H9 (cell line): ENCODE measurements around the gene TSHZ1. TPM values are rescaled to one million over a fixed set of nuclear protein-coding genes. Genes with fewer than 3 reads are reported as not detected.

ENCODE experiments used
- DNase-seq: peaks from one replicate; pipeline ENCODE4 v3.0.0-alpha.2; 2017
- H2AFZ ChIP-seq: one replicate; pipeline ENCODE4 v1.6.1; 2013; ENCODE audit warnings: mild to moderate bottlenecking, low read length, control low read depth, moderate library complexity
- H2AK5ac ChIP-seq: 2 replicates; pipeline ENCODE4 v1.6.1; 2013; ENCODE audit warnings: low read length, control low read depth, mixed read lengths; ENCODE audit not compliant: insufficient read length
- H2BK120ac ChIP-seq: one replicate; pipeline ENCODE4 v1.6.1; 2013; ENCODE audit warnings: low read depth, mild to moderate bottlenecking, low read length, control low read depth, inconsistent platforms; ENCODE audit not compliant: poor library complexity, severe bottlenecking
- H2BK12ac ChIP-seq: 2 replicates; pipeline ENCODE4 v1.6.1; 2013; ENCODE audit warnings: low read length, control low read depth, mixed read lengths, low read depth; ENCODE audit not compliant: insufficient read length
- H2BK15ac ChIP-seq: 2 replicates; pipeline ENCODE4 v1.6.1; 2013; ENCODE audit warnings: low read depth, low read length, control low read depth
- H2BK20ac ChIP-seq: one replicate; pipeline ENCODE4 v1.6.1; 2013; ENCODE audit warnings: low read depth, mild to moderate bottlenecking, low read length, control low read depth, inconsistent platforms; ENCODE audit not compliant: poor library complexity, severe bottlenecking
- H2BK5ac ChIP-seq: 2 replicates; pipeline ENCODE4 v1.6.1; 2013; ENCODE audit warnings: low read length, control low read depth, mixed read lengths; ENCODE audit not compliant: insufficient read length
- H3K14ac ChIP-seq: 2 replicates; pipeline ENCODE4 v1.6.1; 2013; ENCODE audit warnings: low read length, control low read depth; ENCODE audit not compliant: insufficient read depth
- H3K18ac ChIP-seq: 2 replicates; pipeline ENCODE4 v1.6.1; 2013; ENCODE audit warnings: low read depth, mild to moderate bottlenecking, mixed read lengths, low read length, control low read depth; ENCODE audit not compliant: insufficient read length
- H3K23ac ChIP-seq: 2 replicates; pipeline ENCODE4 v1.6.1; 2013; ENCODE audit warnings: low read length, control low read depth, mixed read lengths, low read depth; ENCODE audit not compliant: insufficient read length
- H3K23me2 ChIP-seq: 2 replicates; pipeline ENCODE4 v1.6.1; 2013; ENCODE audit warnings: low read depth, mild to moderate bottlenecking, mixed read lengths, low read length, control low read depth; ENCODE audit not compliant: insufficient read length, poor library complexity, severe bottlenecking
- H3K27ac ChIP-seq: 2 replicates; pipeline ENCODE4 v1.5.1; 2013; ENCODE audit warnings: low read length, control low read depth, mixed read lengths, low read depth; ENCODE audit not compliant: insufficient read length
- H3K27me3 ChIP-seq: 2 replicates; pipeline ENCODE4 v1.6.1; 2013; ENCODE audit warnings: low read length, control low read depth, inconsistent platforms; ENCODE audit not compliant: insufficient read depth
- H3K4ac ChIP-seq: 2 replicates; pipeline ENCODE4 v1.6.1; 2013; ENCODE audit warnings: low read depth, mild to moderate bottlenecking, control low read depth, inconsistent platforms, low read length, moderate library complexity
- H3K4me1 ChIP-seq: 2 replicates; pipeline ENCODE4 v1.6.1; 2013; ENCODE audit warnings: low read length, control low read depth, inconsistent platforms; ENCODE audit not compliant: insufficient read depth
- H3K4me2 ChIP-seq: 2 replicates; pipeline ENCODE4 v1.6.1; 2013; ENCODE audit warnings: low read length, control low read depth, mixed read lengths; ENCODE audit not compliant: insufficient read length, insufficient read depth
- H3K56ac ChIP-seq: 2 replicates; pipeline ENCODE4 v1.6.1; 2013; ENCODE audit warnings: low read depth, mild to moderate bottlenecking, mixed read lengths, low read length, control low read depth; ENCODE audit not compliant: insufficient read length
- H3K79me1 ChIP-seq: 2 replicates; pipeline ENCODE4 v1.6.1; 2013; ENCODE audit warnings: low read depth, mild to moderate bottlenecking, moderate library complexity, low read length, control low read depth, inconsistent platforms; ENCODE audit not compliant: insufficient read depth, poor library complexity, severe bottlenecking
- H3K79me2 ChIP-seq: 2 replicates; pipeline ENCODE4 v1.6.1; 2013; ENCODE audit warnings: low read length, control low read depth, inconsistent platforms; ENCODE audit not compliant: insufficient read depth
- H3K9ac ChIP-seq: 2 replicates; pipeline ENCODE4 v1.6.1; 2013; ENCODE audit warnings: low read length, control low read depth, mixed read lengths; ENCODE audit not compliant: insufficient read length; ENCODE audit errors: extremely low read depth
- H3K9me3 ChIP-seq: one replicate; pipeline ENCODE4 v1.6.1; 2013; ENCODE audit warnings: low read depth, low read length, inconsistent platforms; ENCODE audit not compliant: control insufficient read depth
- H3T11ph ChIP-seq: one replicate; pipeline ENCODE4 v1.6.1; 2013; ENCODE audit warnings: mild to moderate bottlenecking, low read length, control low read depth, inconsistent platforms
- H4K20me1 ChIP-seq: one replicate; pipeline ENCODE4 v1.6.1; 2013; ENCODE audit not compliant: control insufficient read depth, insufficient read length, insufficient read depth
- H4K5ac ChIP-seq: 2 replicates; pipeline ENCODE4 v1.6.1; 2013; ENCODE audit warnings: low read depth, mild to moderate bottlenecking, mixed read lengths, low read length, control low read depth; ENCODE audit not compliant: insufficient read length
- H4K8ac ChIP-seq: replicated peaks from 2 replicates; pipeline ENCODE4 v1.6.1; 2013; ENCODE audit warnings: low read length, control low read depth, mixed read lengths, low read depth; ENCODE audit not compliant: insufficient read length
- H4K91ac ChIP-seq: 2 replicates; pipeline ENCODE4 v1.6.1; 2013; ENCODE audit warnings: low read depth, mild to moderate bottlenecking, moderate library complexity, mixed read lengths, low read length, control low read depth; ENCODE audit not compliant: insufficient read length
- H3K27ac Mint-ChIP-seq, 3 experiments: 2 replicates in 2 of 3; 3 replicates in 1 of 3; pipeline ENCODE4 v1.8.0; 2020 to 2021; ENCODE audit warnings: mixed read lengths in 3 of 3, mild to moderate bottlenecking in 1 of 3, moderate library complexity in 1 of 3
- H3K27me3 Mint-ChIP-seq: 2 replicates; pipeline ENCODE4 v1.8.0; 2021; ENCODE audit warnings: low read depth, mild to moderate bottlenecking, moderate library complexity, mixed read lengths
- H3K36me3 Mint-ChIP-seq, 3 experiments: 2 replicates in 2 of 3; 3 replicates in 1 of 3; pipeline ENCODE4 v1.8.0; 2020 to 2021; ENCODE audit warnings: low read depth in 3 of 3, mixed read lengths in 3 of 3; ENCODE audit not compliant: insufficient read depth in 1 of 3
- H3K4me1 Mint-ChIP-seq, 2 experiments: 2 replicates each; pipeline ENCODE4 v1.8.0; 2020; ENCODE audit warnings: mixed read lengths in 2 of 2
- H3K4me3 Mint-ChIP-seq, 2 experiments: 2 replicates in 1 of 2; 3 replicates in 1 of 2; pipeline ENCODE4 v1.8.0; 2020 to 2021; ENCODE audit warnings: mild to moderate bottlenecking in 2 of 2, mixed read lengths in 2 of 2, moderate library complexity in 1 of 2
- H3K9me3 Mint-ChIP-seq, 2 experiments: 2 replicates in 1 of 2; 3 replicates in 1 of 2; pipeline ENCODE4 v1.8.0; 2020; ENCODE audit warnings: mild to moderate bottlenecking in 2 of 2, mixed read lengths in 2 of 2, moderate library complexity in 1 of 2
- CTCF ChIP-seq: fragments of 200-600 bp; sonication (generic); conservative IDR thresholded peaks from 3 replicates; pipeline ENCODE4 v1.8.0; 2021; ENCODE audit warnings: antibody characterized with exemption, mild to moderate bottlenecking
- WGBS: extraction: QIAGEN DNeasy Blood & Tissue Kit; methylation state at CpG from one replicate; pipeline ENCODE4 v1.1.7; 2013; ENCODE audit warnings: missing lambda C conversion rate, low lambda C conversion rate, mixed read lengths; ENCODE audit not compliant: insufficient read length; ENCODE audit errors: extremely low coverage; 5-methylcytosine and 5-hydroxymethylcytosine counted together
- total RNA-seq: library from RNA; stranded (reverse); gene quantifications from 2 replicates; pipeline ENCODE4 v1.2.1, GENCODE V29; 2021

Gene TSHZ1
- total RNA-seq, 1 experiment from 2014 or later = 0.15 TPM

DNA sequence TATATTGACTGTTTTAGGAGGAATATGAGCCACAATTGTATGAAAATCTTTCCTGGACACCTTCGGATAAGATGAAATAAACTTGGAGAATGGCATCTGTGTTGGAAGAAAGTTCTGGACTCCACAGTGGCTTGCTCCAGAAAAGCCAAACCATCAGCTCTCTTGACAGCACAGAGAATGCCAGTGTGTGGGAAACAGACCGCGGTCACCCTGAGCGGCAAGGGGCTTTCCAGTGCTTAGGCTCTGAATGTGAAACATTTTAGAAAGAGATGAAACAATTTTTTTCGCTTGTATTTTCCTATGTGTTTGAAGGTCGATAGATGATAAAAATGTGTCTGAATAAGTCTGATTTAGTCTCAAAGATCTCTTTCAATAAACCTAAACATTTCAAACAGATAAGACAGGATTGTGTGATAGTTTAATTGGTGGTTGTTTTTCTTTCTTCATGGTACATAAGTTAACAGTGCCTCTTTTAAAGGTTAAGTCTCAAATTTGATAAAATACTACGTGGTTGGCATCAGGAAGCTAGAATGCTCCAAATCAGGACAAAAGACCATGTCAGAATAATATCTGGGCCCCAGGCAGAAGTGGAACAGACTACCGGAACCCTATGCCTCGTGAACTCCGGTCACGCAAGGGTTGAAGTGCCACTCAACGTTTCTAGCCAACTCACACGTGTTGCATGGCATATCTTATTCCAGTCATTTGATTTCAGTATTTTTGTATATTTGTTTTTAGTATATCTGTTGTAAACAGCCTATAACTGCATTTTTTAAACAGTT is 30.6 kb upstream of the TSHZ1 start:
- DNase-seq = no peak
- Histone ChIP-seq H3K27me3 (no peaks in the 10 kb centered on the region), H4K5ac (no peak overlapping the region), H3K79me2 (no peaks in the 10 kb centered on the region), H3K14ac (no peak overlapping the region), H3K23ac (no peak overlapping the region), H2AK5ac (no peak overlapping the region), H3K56ac (no peak overlapping the region), H3T11ph (no peak overlapping the region), H3K23me2 (no peaks in the 10 kb centered on the region), H3K4me1 (no peaks in the 10 kb centered on the region), H3K79me1 (no peaks in the 10 kb centered on the region), H4K20me1 (no peaks in the 10 kb centered on the region), H4K8ac (no peak overlapping the region), H3K4ac (no peak overlapping the region), H3K9me3 (no peaks in the 10 kb centered on the region), H3K18ac (no peak overlapping the region), H2BK5ac (no peak overlapping the region), H2BK20ac (no peak overlapping the region), H2BK15ac (no peak overlapping the region), H2BK12ac (no peak overlapping the region), H3K4me2 (no peak overlapping the region), H2AFZ (no peak overlapping the region), H3K27ac (no peak overlapping the region), H3K9ac (no peak overlapping the region), H2BK120ac (no peak overlapping the region), H4K91ac (no peak overlapping the region)
- Mint-ChIP-seq H3K4me3 (no peak overlapping the region), H3K36me3 (no peaks in the 10 kb centered on the region; a peak in 2 of 7 replicates), H3K4me1 (no peaks in the 10 kb centered on the region), H3K27me3 (no peaks in the 10 kb centered on the region), H3K27ac (no peak overlapping the region), H3K9me3 (no peaks in the 10 kb centered on the region; a peak in 1 of 5 replicates)
- no CpG with 5 or more reads among the region's 13 CpGs for WGBS
- no peak for TF ChIP-seq CTCF
